ENCODE data around the gene PPP1R10.
"Not testable (repeated sequence)": the region's sequence is repeated elsewhere in the genome, so short reads cannot be mapped to it uniquely, and the experiment has no call there.

DNA sequence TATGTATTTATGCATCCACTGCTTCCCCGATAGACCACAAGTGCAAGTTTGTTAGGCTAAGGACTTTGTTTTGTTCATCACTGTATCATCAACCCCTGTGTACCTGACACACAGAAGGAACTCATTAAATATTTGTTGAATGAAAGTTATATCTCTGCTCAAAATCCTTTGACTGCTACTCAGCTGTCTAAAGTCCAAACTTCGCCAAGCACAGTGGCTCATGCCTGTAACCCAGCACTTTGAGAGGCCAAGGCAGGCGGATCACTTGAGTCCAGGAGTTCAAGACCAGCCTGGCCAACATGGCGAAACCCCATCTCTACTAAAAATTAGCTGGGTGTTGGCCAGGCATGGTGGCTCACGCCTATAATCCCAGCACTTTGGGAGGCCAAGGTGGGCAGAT is 40.9 kb upstream of the PPP1R10 start:
- TF ChIP-seq POLR2A (IDR thresholded peaks at IDR 0.05); POLR2AphosphoS5 (IDR thresholded peaks at IDR 0.05; ENCODE audit: insufficient read depth in 1 of 2, low read depth in 1 of 2): not testable (repeated sequence)
- TF ChIP-seq, protein P1, sequence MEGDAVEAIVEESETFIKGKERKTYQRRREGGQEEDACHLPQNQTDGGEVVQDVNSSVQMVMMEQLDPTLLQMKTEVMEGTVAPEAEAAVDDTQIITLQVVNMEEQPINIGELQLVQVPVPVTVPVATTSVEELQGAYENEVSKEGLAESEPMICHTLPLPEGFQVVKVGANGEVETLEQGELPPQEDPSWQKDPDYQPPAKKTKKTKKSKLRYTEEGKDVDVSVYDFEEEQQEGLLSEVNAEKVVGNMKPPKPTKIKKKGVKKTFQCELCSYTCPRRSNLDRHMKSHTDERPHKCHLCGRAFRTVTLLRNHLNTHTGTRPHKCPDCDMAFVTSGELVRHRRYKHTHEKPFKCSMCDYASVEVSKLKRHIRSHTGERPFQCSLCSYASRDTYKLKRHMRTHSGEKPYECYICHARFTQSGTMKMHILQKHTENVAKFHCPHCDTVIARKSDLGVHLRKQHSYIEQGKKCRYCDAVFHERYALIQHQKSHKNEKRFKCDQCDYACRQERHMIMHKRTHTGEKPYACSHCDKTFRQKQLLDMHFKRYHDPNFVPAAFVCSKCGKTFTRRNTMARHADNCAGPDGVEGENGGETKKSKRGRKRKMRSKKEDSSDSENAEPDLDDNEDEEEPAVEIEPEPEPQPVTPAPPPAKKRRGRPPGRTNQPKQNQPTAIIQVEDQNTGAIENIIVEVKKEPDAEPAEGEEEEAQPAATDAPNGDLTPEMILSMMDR (IDR thresholded peaks at IDR 0.05), result not testable (repeated sequence)

Measured in vagina (tissue), 2 donors.